BLaER1 (cell line): ENCODE results near the gene SCUBE1.

Source experiments
- H3K27ac ChIP-seq: shearing (Covaris generic); formaldehyde crosslinking; 2 replicates; pipeline ENCODE4 v1.8.1; 2022
- H3K27me3 ChIP-seq: shearing (Covaris generic); formaldehyde crosslinking; 2 replicates; pipeline ENCODE4 v1.8.1; 2022
- H3K36me3 ChIP-seq: shearing (Covaris generic); formaldehyde crosslinking; 2 replicates; pipeline ENCODE4 v1.8.1; 2022
- H3K4me1 ChIP-seq: shearing (Covaris generic); formaldehyde crosslinking; 2 replicates; pipeline ENCODE4 v1.8.1; 2022
- H3K4me2 ChIP-seq: shearing (Covaris generic); formaldehyde crosslinking; 2 replicates; pipeline ENCODE4 v1.8.1; 2022
- H3K4me3 ChIP-seq: shearing (Covaris generic); formaldehyde crosslinking; 2 replicates; pipeline ENCODE4 v1.8.1; 2022
- H3K9ac ChIP-seq: shearing (Covaris generic); formaldehyde crosslinking; 2 replicates; pipeline ENCODE4 v1.8.1; 2022
- H3K9me3 ChIP-seq: shearing (Covaris generic); formaldehyde crosslinking; 2 replicates; pipeline ENCODE4 v1.8.1; 2022
- H4K20me1 ChIP-seq: shearing (Covaris generic); formaldehyde crosslinking; 2 replicates; pipeline ENCODE4 v1.8.1; 2022
- Cebpa-rat ChIP-seq: shearing (Covaris generic); IDR thresholded peaks from 2 replicates; pipeline ENCODE4 v1.8.1; 2022

Gene SCUBE1

GRCh38 chr22:43299736-43300135 lies 43.4 kb downstream of the SCUBE1 start:
- Histone ChIP-seq H3K4me1 (peaks cover 71% of the 10 kb centered on the region), H4K20me1 (no peaks in the 10 kb centered on the region), H3K27ac (no peak overlapping the region), H3K9me3 (no peaks in the 10 kb centered on the region), H3K27me3 (no peaks in the 10 kb centered on the region), H3K9ac (no peak overlapping the region), H3K36me3 (no peaks in the 10 kb centered on the region), H3K4me2 (peak overlapping the region; percentile 93), H3K4me3 (no peak overlapping the region)
- no peak for TF ChIP-seq Cebpa-rat

GRCh38 chr22:43298062-43298801 lies 44.9 kb downstream of the SCUBE1 start:
- H3K9me3 ChIP-seq: no peaks in the 10 kb centered on the region
- peak overlapping the region; percentile 93 for H3K4me2 ChIP-seq
- no peak for TF ChIP-seq Cebpa-rat
- H3K27me3 ChIP-seq: no peaks in the 10 kb centered on the region
- H4K20me1 ChIP-seq: no peaks in the 10 kb centered on the region
- no peak overlapping the region for H3K9ac ChIP-seq
- H3K4me3 ChIP-seq: no peak overlapping the region
- peaks cover 84% of the 10 kb centered on the region for H3K4me1 ChIP-seq
- H3K36me3 ChIP-seq: no peaks in the 10 kb centered on the region
- peak overlapping the region; percentile 75; the same call in 1 of the 2 replicates for H3K27ac ChIP-seq

GRCh38 chr22:43297270-43298061 lies 45.7 kb downstream of the SCUBE1 start:
- TF ChIP-seq Cebpa-rat: no peak

GRCh38 chr22:43296276-43296902 lies 46.8 kb downstream of the SCUBE1 start:
- Histone ChIP-seq H3K4me3 (no peak overlapping the region), H3K4me2 (peak overlapping the region; percentile 93), H3K27me3 (no peaks in the 10 kb centered on the region), H4K20me1 (no peaks in the 10 kb centered on the region), H3K4me1 (peaks cover 77% of the 10 kb centered on the region), H3K36me3 (no peaks in the 10 kb centered on the region), H3K9ac (peak overlapping the region; percentile 36; the same call in 1 of the 2 replicates), H3K27ac (peak overlapping the region; percentile 75), H3K9me3 (no peaks in the 10 kb centered on the region)
- peak; percentile 73; the same call in 1 of the 2 replicates for TF ChIP-seq Cebpa-rat

More at GRCh38 chr22:43297270-43298061, 45.7 kb downstream of the SCUBE1 start:
- Histone ChIP-seq H3K4me1 (peaks cover 81% of the 10 kb centered on the region), H3K9me3 (no peaks in the 10 kb centered on the region), H3K4me3 (no peak overlapping the region), H3K27ac (peak overlapping the region; percentile 75), H4K20me1 (no peaks in the 10 kb centered on the region), H3K36me3 (no peaks in the 10 kb centered on the region), H3K9ac (peak overlapping the region; percentile 36; the same call in 1 of the 2 replicates), H3K27me3 (no peaks in the 10 kb centered on the region), H3K4me2 (peak overlapping the region; percentile 93)

- H3K4me2 ChIP-seq: peak overlapping the region; percentile 93
- H3K27me3 ChIP-seq: no peaks in the 10 kb centered on the region
- no peak overlapping the region for H3K4me3 ChIP-seq
- H3K4me1 ChIP-seq: peaks cover 75% of the 10 kb centered on the region
- H3K9ac ChIP-seq: no peak overlapping the region
- no peaks in the 10 kb centered on the region for H3K9me3 ChIP-seq
- no peaks in the 10 kb centered on the region for H4K20me1 ChIP-seq
- no peaks in the 10 kb centered on the region for H3K36me3 ChIP-seq
- no peak for TF ChIP-seq Cebpa-rat
- H3K27ac ChIP-seq: peak overlapping the region; percentile 75
These were observed 47.5 kb downstream of the SCUBE1 start for GRCh38 chr22:43295660-43296059.

- Histone ChIP-seq H3K4me3 (no peak overlapping the region), H3K36me3 (no peaks in the 10 kb centered on the region), H3K9me3 (no peaks in the 10 kb centered on the region), H3K27ac (0 out of 2 replicates have a peak overlapping the region, but pooled peaks have one; percentile 75), H3K9ac (no peak overlapping the region), H3K27me3 (no peaks in the 10 kb centered on the region), H3K4me1 (peaks cover 80% of the 10 kb centered on the region), H4K20me1 (no peaks in the 10 kb centered on the region), H3K4me2 (peak overlapping the region; percentile 93)
- no peak for TF ChIP-seq Cebpa-rat
These were observed 48.0 kb downstream of the SCUBE1 start for GRCh38 chr22:43295173-43295572.

GRCh38 chr22:43293655-43294392 lies 49.3 kb downstream of the SCUBE1 start:
- H3K27me3 ChIP-seq: no peaks in the 10 kb centered on the region
- 0 out of 2 replicates have a peak overlapping the region, but pooled peaks have one; percentile 13 for H3K27ac ChIP-seq
- H3K4me2 ChIP-seq: peak overlapping the region; percentile 93
- no peaks in the 10 kb centered on the region for H3K36me3 ChIP-seq
- no peaks in the 10 kb centered on the region for H4K20me1 ChIP-seq
- H3K4me3 ChIP-seq: no peak overlapping the region
- peaks cover 80% of the 10 kb centered on the region for H3K4me1 ChIP-seq
- no peaks in the 10 kb centered on the region for H3K9me3 ChIP-seq
- no peak overlapping the region for H3K9ac ChIP-seq
- no peak for TF ChIP-seq Cebpa-rat

GRCh38 chr22:43293259-43293654 lies 49.9 kb downstream of the SCUBE1 start:
- Histone ChIP-seq H3K27ac (no peak overlapping the region), H4K20me1 (no peaks in the 10 kb centered on the region), H3K4me2 (no peak overlapping the region; the same call in 1 of the 2 replicates), H3K9ac (no peak overlapping the region), H3K9me3 (no peaks in the 10 kb centered on the region), H3K27me3 (no peaks in the 10 kb centered on the region), H3K4me3 (no peak overlapping the region), H3K36me3 (no peaks in the 10 kb centered on the region), H3K4me1 (peaks cover 75% of the 10 kb centered on the region)
- no peak for TF ChIP-seq Cebpa-rat

GRCh38 chr22:43292630-43293018 lies 50.5 kb downstream of the SCUBE1 start:
- Histone ChIP-seq H3K4me3 (no peak overlapping the region), H3K27me3 (no peaks in the 10 kb centered on the region), H4K20me1 (no peaks in the 10 kb centered on the region), H3K9me3 (no peaks in the 10 kb centered on the region), H3K27ac (no peak overlapping the region), H3K36me3 (no peaks in the 10 kb centered on the region), H3K9ac (no peak overlapping the region), H3K4me2 (no peak overlapping the region; the same call in 1 of the 2 replicates), H3K4me1 (peaks cover 68% of the 10 kb centered on the region)
- TF ChIP-seq Cebpa-rat: no peak
